HL-60 (cell line): ENCODE measurements around the gene HECW1.

Experiments
- DNase-seq, 2 experiments: peaks; one replicate each; pipeline ENCODE4 v3.0.0-alpha.2; 2010 to 2020; ENCODE audit warnings: low read depth in 1 of 2, low spot score in 1 of 2
- H3K27ac ChIP-seq: fragments of 250-450 bp; sonication (Bioruptor Pico); replicated peaks from 2 replicates; pipeline ENCODE4 v1.5.1; 2020; ENCODE audit warnings: mild to moderate bottlenecking, moderate library complexity
- H3K27me3 ChIP-seq: fragments of 250-450 bp; sonication (Bioruptor Pico); 2 replicates; pipeline ENCODE4 v1.5.1; 2021; ENCODE audit warnings: mild to moderate bottlenecking, moderate library complexity; ENCODE audit not compliant: insufficient read depth, poor library complexity, severe bottlenecking
- H3K4me3 ChIP-seq: replicated peaks from 2 replicates; pipeline ENCODE4 v1.5.1; 2011; ENCODE audit warnings: mild to moderate bottlenecking, control low read depth, low read length; ENCODE audit not compliant: insufficient read depth
- CTCF ChIP-seq: IDR thresholded peaks from one replicate; pipeline ENCODE4 v1.5.1; 2011; ENCODE audit warnings: low read length, control low read depth, inconsistent platforms; ENCODE audit not compliant: insufficient read depth
- GABPA ChIP-seq: IDR thresholded peaks from 2 replicates; pipeline ENCODE4 v1.6.1; 2012; ENCODE audit warnings: low read depth
- POLR2AphosphoS5 ChIP-seq: IDR thresholded peaks from 2 replicates; pipeline ENCODE4 v1.6.1; 2012; ENCODE audit warnings: low read depth
- REST ChIP-seq: IDR thresholded peaks from 2 replicates; pipeline ENCODE4 v1.6.1; 2012; ENCODE audit warnings: low read depth; ENCODE audit not compliant: insufficient replicate concordance
- SPI1 ChIP-seq: IDR thresholded peaks from 2 replicates; pipeline ENCODE4 v1.6.1; 2012; ENCODE audit warnings: low read depth, mild to moderate bottlenecking, borderline replicate concordance

Gene HECW1

DNA sequence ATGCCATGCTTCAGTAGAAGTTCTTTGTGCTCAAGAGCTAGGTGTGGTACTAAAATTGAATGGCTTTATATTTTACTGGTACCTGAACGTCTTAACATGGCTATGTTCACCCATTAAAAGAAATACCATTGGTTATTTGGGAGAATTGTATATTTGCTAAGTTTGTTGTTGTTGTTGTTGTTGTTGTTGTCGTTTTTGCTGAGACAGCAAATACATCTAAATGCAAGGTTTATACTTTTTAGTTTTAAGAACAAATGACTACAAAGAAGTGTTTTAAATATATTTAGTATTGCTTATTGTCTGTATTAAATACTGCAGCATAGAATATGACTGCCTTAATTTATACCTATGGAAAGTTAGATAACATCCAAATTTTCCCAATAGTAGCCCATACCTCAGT lies 66.9 kb downstream of the HECW1 start:
- TF ChIP-seq REST (no peak), SPI1 (no peak), GABPA (no peak), POLR2AphosphoS5 (no peak), CTCF (no peak)
- Histone ChIP-seq H3K27ac (no peak overlapping the region), H3K4me3 (no peak overlapping the region), H3K27me3 (no peaks in the 10 kb centered on the region)
- no peak for DNase-seq

DNA sequence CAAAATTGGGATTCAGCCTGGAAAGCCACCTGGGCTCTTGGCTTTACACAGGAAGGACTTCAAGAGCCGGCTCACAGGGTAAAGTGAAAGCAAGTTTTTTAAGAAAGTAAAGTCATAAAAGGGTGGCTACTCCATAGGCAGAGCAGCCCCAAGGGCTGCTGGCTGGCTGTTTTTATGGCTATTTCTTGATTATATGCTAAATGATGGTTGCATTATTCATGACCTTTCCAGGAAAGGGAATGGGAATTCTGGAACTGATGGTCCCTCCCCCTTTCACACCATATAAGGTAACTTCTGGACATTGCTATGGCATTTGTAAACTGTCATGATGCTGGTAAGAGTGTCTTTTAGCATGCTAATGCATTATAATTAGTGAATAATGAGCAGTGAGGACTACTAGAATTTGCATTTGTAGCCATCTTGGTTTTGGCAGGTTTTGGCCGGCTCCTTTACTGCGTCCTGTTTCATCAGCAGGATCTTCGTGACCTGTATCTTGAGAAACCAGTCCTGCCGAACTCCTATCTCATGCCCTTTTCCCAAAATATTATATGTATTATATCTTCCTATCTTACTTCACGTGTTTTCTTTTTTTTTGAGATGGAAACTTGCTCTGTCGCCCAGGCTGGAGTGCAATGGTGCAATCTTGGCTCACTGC lies 80.5 kb downstream of the HECW1 start:
- Histone ChIP-seq H3K4me3 (no peak overlapping the region), H3K27me3 (no peaks in the 10 kb centered on the region), H3K27ac (no peak overlapping the region)
- TF ChIP-seq GABPA (no peak), SPI1 (no peak), POLR2AphosphoS5 (no peak), REST (no peak), CTCF (no peak)
- DNase-seq, result no peak

GRCh38 chr7:43193893-43194292 lies 81.4 kb downstream of the HECW1 start:
- H3K4me3 ChIP-seq, result no peak overlapping the region
- no peaks in the 10 kb centered on the region for H3K27me3 ChIP-seq
- no peak overlapping the region for H3K27ac ChIP-seq
- no peak for TF ChIP-seq SPI1
- TF ChIP-seq POLR2AphosphoS5, result no peak
- no peak for TF ChIP-seq GABPA
- TF ChIP-seq CTCF, result no peak
- TF ChIP-seq REST, result no peak
- DNase-seq, result no peak
